ENCODE measurements around the gene SLC13A5.

- TF ChIP-seq NRF1 (IDR thresholded peaks at IDR 0.05; ENCODE audit: low read depth, low read length) (no peak), CTCF (IDR thresholded peaks at IDR 0.05) (no peak), POLR2AphosphoS5 (IDR thresholded peaks at IDR 0.05; ENCODE audit: low read depth, low read length) (no peak)
These were observed 12.9 kb downstream of the SLC13A5 start for GRCh38 chr17:6699997-6700947.

Data from SK-N-SH (cell line).